SK-N-MC (cell line): ENCODE data around the gene PDCD2.

ENCODE experiments used
- DNase-seq: peaks from one replicate; pipeline ENCODE4 v3.0.0-alpha.2; 2011; ENCODE audit warnings: low read depth, low spot score
- H3K27ac ChIP-seq: fragments of 200-600 bp; sonication (generic); 2 replicates; pipeline ENCODE4 v1.5.1; 2016; ENCODE audit warnings: mixed run types
- H3K36me3 ChIP-seq: fragments of 200-600 bp; sonication (generic); 2 replicates; pipeline ENCODE4 v1.6.1; 2017; ENCODE audit warnings: antibody characterized with exemption, low read length, mixed read lengths; ENCODE audit not compliant: insufficient read depth
- H3K4me3 ChIP-seq: fragments of 200-600 bp; sonication (generic); 2 replicates; pipeline ENCODE4 v1.5.1; 2016
- H3K9ac ChIP-seq: fragments of 200-600 bp; sonication (generic); 2 replicates; pipeline ENCODE4 v1.8.0; 2017; ENCODE audit warnings: mixed run types, mixed read lengths; ENCODE audit not compliant: insufficient read length
- H3K9me3 ChIP-seq: fragments of 200-600 bp; sonication (generic); 2 replicates; pipeline ENCODE4 v1.6.1; 2017; ENCODE audit warnings: low read depth, mild to moderate bottlenecking, antibody characterized with exemption, low read length, moderate library complexity, mixed read lengths
- EZH2 ChIP-seq: fragments of 200-600 bp; sonication (generic); IDR thresholded peaks from one replicate; pipeline ENCODE4 v1.6.1; 2017; ENCODE audit warnings: antibody characterized with exemption
- FOXP2 ChIP-seq: optimal IDR thresholded peaks from 2 replicates; pipeline ENCODE3; 2011; ENCODE audit warnings: mild to moderate bottlenecking, moderate library complexity; ENCODE audit not compliant: insufficient read depth; ENCODE audit errors: extremely low read length, control extremely low read depth
- POLR2AphosphoS5 ChIP-seq: IDR thresholded peaks from 2 replicates; pipeline ENCODE4 v1.6.1; 2012; ENCODE audit warnings: mild to moderate bottlenecking, low read depth, low read length, borderline replicate concordance

PDCD2 gene

GRCh38 chr6:170584954-170585498 is 589 bp upstream of the PDCD2 start:
- DNase-seq, result no peak
- Histone ChIP-seq H3K4me3 (peak overlapping the region; percentile 97), H3K9me3 (peaks cover 3% of the 10 kb centered on the region; the same call in 1 of the 2 replicates), H3K27ac (peak overlapping the region; percentile 19; the same call in 1 of the 2 replicates), H3K36me3 (peaks cover 34% of the 10 kb centered on the region), H3K9ac (peak overlapping the region; percentile 89)
- TF ChIP-seq FOXP2 (no peak), POLR2AphosphoS5 (no peak), EZH2 (no peak)

DNA sequence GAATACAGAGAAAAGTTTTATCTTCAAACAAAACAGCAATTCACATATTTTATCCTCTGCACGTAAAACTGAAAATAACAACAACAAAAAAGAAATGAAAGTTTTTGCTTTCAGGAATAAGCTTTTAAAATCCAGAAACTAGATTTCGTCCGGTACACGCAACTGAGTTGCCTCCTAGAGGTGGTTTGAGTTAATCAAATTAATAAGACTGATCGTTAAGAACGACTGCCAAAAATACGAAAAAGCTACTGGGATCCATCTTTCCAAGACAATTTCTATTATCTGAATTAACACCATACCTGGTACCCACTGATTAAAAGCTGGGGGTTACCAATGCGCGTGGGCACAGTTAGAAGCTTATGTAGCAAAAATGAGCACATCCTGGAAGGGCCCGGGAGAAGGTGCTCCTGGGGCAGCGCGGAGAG is 669 bp downstream of the PDCD2 start:
- DNase-seq, result no peak
- Histone ChIP-seq H3K4me3 (peak overlapping the region; percentile 97), H3K27ac (0 out of 2 replicates have a peak overlapping the region, but pooled peaks have one; percentile 11)

GRCh38 chr6:170578909-170579308 is 5.5 kb downstream of the PDCD2 start:
- Histone ChIP-seq H3K9me3 (no peaks in the 10 kb centered on the region), H3K27ac (no peak overlapping the region), H3K9ac (no peak overlapping the region), H3K4me3 (no peak overlapping the region), H3K36me3 (peaks cover 85% of the 10 kb centered on the region)
- no peak for TF ChIP-seq EZH2
- no peak for TF ChIP-seq FOXP2
- TF ChIP-seq POLR2AphosphoS5, result no peak; the same call in 1 of the 2 replicates
- DNase-seq, result no peak

More for the DNA sequence above, 669 bp downstream of the PDCD2 start:
- Histone ChIP-seq H3K9ac (peak overlapping the region; percentile 81), H3K9me3 (no peaks in the 10 kb centered on the region), H3K36me3 (peaks cover 46% of the 10 kb centered on the region)
- TF ChIP-seq EZH2, result no peak
- TF ChIP-seq POLR2AphosphoS5, result no peak
- no peak for TF ChIP-seq FOXP2

GRCh38 chr6:170575250-170575649 is 9.2 kb downstream of the PDCD2 start:
- H3K4me3 ChIP-seq, result no peak overlapping the region
- DNase-seq, result no peak
- peaks cover 85% of the 10 kb centered on the region for H3K36me3 ChIP-seq
- H3K9me3 ChIP-seq, result no peaks in the 10 kb centered on the region
- TF ChIP-seq POLR2AphosphoS5, result no peak
- TF ChIP-seq FOXP2, result no peak
- no peak for TF ChIP-seq EZH2
- H3K9ac ChIP-seq, result no peak overlapping the region
- no peak overlapping the region for H3K27ac ChIP-seq

GRCh38 chr6:170572704-170573466 is 11.6 kb downstream of the PDCD2 start:
- Histone ChIP-seq H3K9ac (no peak overlapping the region), H3K27ac (no peak overlapping the region), H3K9me3 (no peaks in the 10 kb centered on the region), H3K36me3 (peaks cover 81% of the 10 kb centered on the region), H3K4me3 (no peak overlapping the region)
- no peak for DNase-seq
- TF ChIP-seq EZH2 (no peak), FOXP2 (no peak), POLR2AphosphoS5 (no peak)

- H3K9me3 ChIP-seq, result no peaks in the 10 kb centered on the region
- no peak overlapping the region for H3K27ac ChIP-seq
- no peak overlapping the region for H3K9ac ChIP-seq
- H3K4me3 ChIP-seq, result no peak overlapping the region
- no peak for DNase-seq
- H3K36me3 ChIP-seq, result peaks cover 75% of the 10 kb centered on the region
- TF ChIP-seq EZH2, result no peak
- no peak for TF ChIP-seq POLR2AphosphoS5
- TF ChIP-seq FOXP2, result no peak
These were observed 19.4 kb downstream of the PDCD2 start for GRCh38 chr6:170564936-170565530.

- TF ChIP-seq EZH2, result no peak
- TF ChIP-seq FOXP2, result no peak
- TF ChIP-seq POLR2AphosphoS5, result no peak
- Histone ChIP-seq H3K36me3 (peaks cover 73% of the 10 kb centered on the region), H3K27ac (no peak overlapping the region), H3K4me3 (no peak overlapping the region), H3K9me3 (no peaks in the 10 kb centered on the region), H3K9ac (no peak overlapping the region)
- DNase-seq, result no peak
These were observed 22.9 kb downstream of the PDCD2 start for GRCh38 chr6:170561555-170561954.

DNA sequence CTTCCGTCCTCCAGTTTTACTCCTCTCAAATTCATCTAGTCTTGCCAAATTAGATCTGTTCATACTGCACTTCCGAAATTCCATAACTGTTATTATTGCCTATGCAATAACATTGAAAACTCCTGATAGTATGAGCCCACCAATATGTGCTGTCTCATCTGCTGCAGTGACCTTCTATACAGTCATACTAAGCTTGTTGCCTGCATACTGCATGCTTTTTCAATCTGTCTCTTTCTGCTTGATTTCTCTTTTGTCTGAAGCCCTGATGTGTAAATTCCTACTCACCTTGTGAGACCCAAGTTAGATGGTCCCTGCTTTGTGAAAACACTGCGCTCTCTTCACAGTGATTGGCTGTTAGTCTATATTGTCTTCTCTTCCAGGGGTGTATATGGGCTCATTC is 29.1 kb downstream of the PDCD2 start:
- peak overlapping the region; percentile 100 for H3K4me3 ChIP-seq
- peaks cover 42% of the 10 kb centered on the region for H3K36me3 ChIP-seq
- DNase-seq, result no peak
- no peak for TF ChIP-seq EZH2
- TF ChIP-seq POLR2AphosphoS5, result no peak
- no peak for TF ChIP-seq FOXP2
- no peak overlapping the region for H3K27ac ChIP-seq
- no peaks in the 10 kb centered on the region for H3K9me3 ChIP-seq
- H3K9ac ChIP-seq, result peak overlapping the region; percentile 94
